ENCODE data around the gene STOML3. TPM values are rescaled to one million over a fixed set of nuclear protein-coding genes. Genes with fewer than 3 reads are reported as not detected.

Gene STOML3
- total and polyA plus RNA-seq, 2 of the 8 experiments (the other 6 are each of a cell fraction or from before 2014, with no cell fraction given) = 0.06 TPM; not detected in 1

DNA sequence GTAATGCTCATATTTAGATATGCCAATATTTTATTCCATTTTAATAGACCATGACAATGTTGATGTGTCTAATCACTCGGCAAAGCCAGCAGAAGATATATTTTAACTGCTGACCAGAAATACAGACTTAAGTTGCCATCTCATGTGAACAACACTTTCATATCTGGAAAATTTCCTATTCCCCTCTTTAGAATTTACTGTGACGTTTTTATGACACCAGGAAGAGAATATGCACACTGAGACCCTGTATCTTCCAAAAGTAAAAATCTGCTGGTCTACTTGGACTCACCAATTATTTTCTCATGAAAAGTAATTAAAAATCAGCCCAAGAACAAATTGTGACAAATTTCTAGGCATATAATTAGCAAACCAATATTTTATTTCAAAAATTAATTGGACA is 45.2 kb upstream of the STOML3 start (continued):
- TF ChIP-seq SRF (IDR thresholded peaks at IDR 0.05; ENCODE audit: low read depth, low read length) = no peak
- no peak for TF ChIP-seq TAF7 (optimal IDR thresholded peaks at IDR 0.05; ENCODE audit: borderline replicate concordance, low read depth, low read length)
